Fibroblast of skin of back (primary cell): ENCODE data around the gene PSG11. TPM values are rescaled to one million over a fixed set of nuclear protein-coding genes. Genes with fewer than 3 reads are reported as not detected.
"Not testable (repeated sequence)": the region's sequence is repeated elsewhere in the genome, so short reads cannot be mapped to it uniquely, and the experiment has no call there.

ENCODE experiments used
- DNase-seq: peaks from one replicate; pipeline ENCODE4 v3.0.0-alpha.2; 2013
- polyA plus RNA-seq, 2 experiments: library from polyadenylated mRNA; unstranded; fragments of 120-200 nt; gene quantifications; one replicate each; pipeline ENCODE4 v1.2.1, GENCODE V29; 2013; ENCODE audit not compliant: insufficient read length in 2 of 2

Gene PSG11
- polyA plus RNA-seq (2013, experiment 1 of 2; ENCODE audit: insufficient read length), result not detected
- not detected for polyA plus RNA-seq (2013, experiment 2 of 2; ENCODE audit: insufficient read length)

- DNase-seq, result not testable (repeated sequence)
These were observed at the start of gene PSG11 for GRCh38 chr19:43026369-43026768. Gene PSG11 (minus strand): TSS chr19:43026469. CDS start chr19:43026372, 97 bp downstream.

GRCh38 chr19:43062418-43062817 lies 36.1 kb upstream of the PSG11 start:
- DNase-seq, result not testable (repeated sequence)

- DNase-seq, result not testable (repeated sequence)
These were observed 35.1 kb upstream of the PSG11 start for GRCh38 chr19:43061326-43061725.

GRCh38 chr19:43060254-43060653 lies 34.0 kb upstream of the PSG11 start:
- DNase-seq, result not testable (repeated sequence)

- not testable (repeated sequence) for DNase-seq
These were observed 33.2 kb upstream of the PSG11 start for GRCh38 chr19:43059482-43059881.

- not testable (repeated sequence) for DNase-seq
These were observed 32.2 kb upstream of the PSG11 start for GRCh38 chr19:43058440-43058839.

- not testable (repeated sequence) for DNase-seq
These were observed 21.7 kb upstream of the PSG11 start for GRCh38 chr19:43047966-43048365.

GRCh38 chr19:43046578-43046977 lies 20.3 kb upstream of the PSG11 start:
- not testable (repeated sequence) for DNase-seq

GRCh38 chr19:43043492-43044180 lies 17.4 kb upstream of the PSG11 start:
- not testable (repeated sequence) for DNase-seq

GRCh38 chr19:43031645-43032044 lies 5.4 kb upstream of the PSG11 start:
- peak; percentile 43 for DNase-seq

- DNase-seq, result no peak
These were observed 2.6 kb upstream of the PSG11 start for GRCh38 chr19:43028866-43029265.

GRCh38 chr19:43027985-43028384 lies 1.7 kb upstream of the PSG11 start:
- DNase-seq, result not testable (repeated sequence)

- DNase-seq, result not testable (repeated sequence)
These were observed 792 bp upstream of the PSG11 start for GRCh38 chr19:43027061-43027460.

- peak; percentile 87 for DNase-seq
These were observed 4.2 kb downstream of the PSG11 start for GRCh38 chr19:43022098-43022497.

GRCh38 chr19:43021629-43022028 lies 4.6 kb downstream of the PSG11 start:
- peak; percentile 88 for DNase-seq

GRCh38 chr19:43019588-43019987 lies 6.7 kb downstream of the PSG11 start:
- peak; percentile 6 for DNase-seq

GRCh38 chr19:43005841-43006240 lies 20.4 kb downstream of the PSG11 start:
- DNase-seq, result not testable (repeated sequence)

- not testable (repeated sequence) for DNase-seq
These were observed 21.4 kb downstream of the PSG11 start for GRCh38 chr19:43004846-43005245.

- not testable (repeated sequence) for DNase-seq
These were observed 22.6 kb downstream of the PSG11 start for GRCh38 chr19:43003634-43004033.

- not testable (repeated sequence) for DNase-seq
These were observed 23.3 kb downstream of the PSG11 start for GRCh38 chr19:43002948-43003347.

GRCh38 chr19:42996161-42996560 lies 30.1 kb downstream of the PSG11 start:
- DNase-seq, result not testable (repeated sequence)

- DNase-seq, result not testable (repeated sequence)
These were observed 34.2 kb downstream of the PSG11 start for GRCh38 chr19:42992029-42992604.

GRCh38 chr19:42989851-42990250 lies 36.4 kb downstream of the PSG11 start:
- DNase-seq, result no peak

- DNase-seq, result not testable (repeated sequence)
These were observed 37.1 kb downstream of the PSG11 start for GRCh38 chr19:42989186-42989585.
